NOMO-1 treated with DMSO at 0.1 percent for 48 hours (cell line): ENCODE measurements around the gene LRRC7.
"Not testable (repeated sequence)": the region's sequence is repeated elsewhere in the genome, so short reads cannot be mapped to it uniquely, and the experiment has no call there.

ENCODE experiments used
- DNase-seq: peaks from one replicate; lab custom pipeline; 2025; ENCODE audit not compliant: unreplicated experiment; lab: John Stamatoyannopoulos, UW

Gene LRRC7

GRCh38 chr1:69946935-69947334 is 379.2 kb downstream of the LRRC7 start:
- DNase-seq: no peak

- no peak for DNase-seq
Observed at GRCh38 chr1:69947837-69948236, 380.1 kb downstream of the LRRC7 start.

GRCh38 chr1:69952676-69953075 is 385.0 kb downstream of the LRRC7 start:
- no peak for DNase-seq

- not testable (repeated sequence) for DNase-seq
Observed at GRCh38 chr1:69962452-69962851, 394.7 kb downstream of the LRRC7 start.

- no peak for DNase-seq
Observed at GRCh38 chr1:69967245-69967766, 399.6 kb downstream of the LRRC7 start.

GRCh38 chr1:69976896-69977295 is 409.2 kb downstream of the LRRC7 start:
- no peak for DNase-seq

GRCh38 chr1:69982992-69983391 is 415.3 kb downstream of the LRRC7 start:
- no peak for DNase-seq

- DNase-seq: no peak
Observed at GRCh38 chr1:69985376-69985775, 417.7 kb downstream of the LRRC7 start.

GRCh38 chr1:69985901-69986439 is 418.2 kb downstream of the LRRC7 start:
- DNase-seq: peak; percentile 32

- peak; percentile 16 for DNase-seq
Observed at GRCh38 chr1:69987881-69988280, 420.2 kb downstream of the LRRC7 start.

- DNase-seq: no peak
Observed at GRCh38 chr1:69991644-69992043, 423.9 kb downstream of the LRRC7 start.

- no peak for DNase-seq
Observed at GRCh38 chr1:69992594-69992993, 424.9 kb downstream of the LRRC7 start.

- no peak for DNase-seq
Observed at GRCh38 chr1:69993810-69994209, 426.1 kb downstream of the LRRC7 start.

- DNase-seq: no peak
Observed at GRCh38 chr1:69994241-69994640, 426.5 kb downstream of the LRRC7 start.

- DNase-seq: no peak
Observed at GRCh38 chr1:69998847-69999246, 431.1 kb downstream of the LRRC7 start.

GRCh38 chr1:70003211-70003908 is 435.6 kb downstream of the LRRC7 start:
- DNase-seq: peak; percentile 93

- no peak for DNase-seq
Observed at GRCh38 chr1:70005386-70006034, 437.8 kb downstream of the LRRC7 start.

- DNase-seq: no peak
Observed at GRCh38 chr1:70008660-70009059, 440.9 kb downstream of the LRRC7 start.

GRCh38 chr1:70017770-70018169 is 450.0 kb downstream of the LRRC7 start:
- no peak for DNase-seq

- no peak for DNase-seq
Observed at GRCh38 chr1:70024272-70024671, 456.6 kb downstream of the LRRC7 start.

GRCh38 chr1:70025052-70025451 is 457.3 kb downstream of the LRRC7 start:
- no peak for DNase-seq

- DNase-seq: no peak
Observed at GRCh38 chr1:70025846-70026245, 458.1 kb downstream of the LRRC7 start.
